ENCODE measurements around the gene PLEKHG4B. TPM values are rescaled to one million over a fixed set of nuclear protein-coding genes. Genes with fewer than 3 reads are reported as not detected.

PLEKHG4B gene
- polyA plus RNA-seq, 1 of the 3 experiments (the other 2 are of a cell fraction), result 0.18 TPM

GRCh38 chr5:158807-159447 is 67.0 kb downstream of the PLEKHG4B start:
- DNase-seq, result no peak
- Histone ChIP-seq H3K79me2 (ENCODE audit: insufficient read depth) (no peaks in the 10 kb centered on the region), H3K9me2 (no peaks in the 10 kb centered on the region), H4K20me1 (ENCODE audit: insufficient read depth) (no peaks in the 10 kb centered on the region), H3K27ac (ENCODE audit: low read depth in 2 of 2, low read length in 1 of 2) (no peak overlapping the region), H3K9ac (no peak overlapping the region), H2AFZ (ENCODE audit: low read depth) (no peak overlapping the region), H3K4me3 (ENCODE audit: low read depth in 2 of 2, low read length in 1 of 2) (no peak overlapping the region), H3K36me3 (replicated peaks in 1 of 2; ENCODE audit: control insufficient read depth in 1 of 2, insufficient read depth in 2 of 2, low read length in 1 of 2) (no peaks in the 10 kb centered on the region), H3K9me3 (no peaks in the 10 kb centered on the region), H3K4me1 (ENCODE audit: control insufficient read depth in 1 of 2, insufficient read depth in 2 of 2, low read depth in 1 of 2, low read length in 1 of 2) (no peaks in the 10 kb centered on the region), H3K4me2 (no peak overlapping the region), H3K27me3 (ENCODE audit: insufficient read depth) (no peaks in the 10 kb centered on the region; the same call in 1 of the 2 replicates), H3F3A (replicated peaks; ENCODE audit: insufficient read depth) (peaks cover 3% of the 10 kb centered on the region)
- TF ChIP-seq RXRA (IDR thresholded peaks at IDR 0.05; ENCODE audit: borderline replicate concordance, low read depth), result no peak
- TF ChIP-seq GABPA (IDR thresholded peaks at IDR 0.05; ENCODE audit: low read depth), result no peak
- no peak for TF ChIP-seq ZBTB33 (IDR thresholded peaks at IDR 0.05; ENCODE audit: borderline replicate concordance, low read depth)
- no peak for TF ChIP-seq YY1 (IDR thresholded peaks at IDR 0.05; ENCODE audit: low read depth)
- TF ChIP-seq RCOR1 (IDR thresholded peaks at IDR 0.05; ENCODE audit: low read length), result no peak
- TF ChIP-seq FOSL2 (IDR thresholded peaks at IDR 0.05; ENCODE audit: borderline replicate concordance, low read depth), result no peak
- TF ChIP-seq CTCF (IDR thresholded peaks at IDR 0.05), result no peak
- no peak for TF ChIP-seq RFX5 (IDR thresholded peaks at IDR 0.05; ENCODE audit: low read length)
- TF ChIP-seq MXI1 (IDR thresholded peaks at IDR 0.05; ENCODE audit: low read depth, low read length), result no peak
- no peak for TF ChIP-seq SIN3A (IDR thresholded peaks at IDR 0.05; ENCODE audit: borderline replicate concordance, low read depth, low read length)
- ChIA-PET POLR2A (no interaction called here), CTCF (no interaction called here)
- 57% methylated on average over 10 of the region's 17 CpGs for WGBS (ENCODE audit: low lambda C conversion rate)

GRCh38 chr5:159448-160172 is 67.6 kb downstream of the PLEKHG4B start:
- Histone ChIP-seq H3K4me1 (ENCODE audit: control insufficient read depth in 1 of 2, insufficient read depth in 2 of 2, low read depth in 1 of 2, low read length in 1 of 2) (no peaks in the 10 kb centered on the region), H3F3A (replicated peaks; ENCODE audit: insufficient read depth) (peaks cover 3% of the 10 kb centered on the region), H3K9ac (no peak overlapping the region), H2AFZ (ENCODE audit: low read depth) (no peak overlapping the region), H3K36me3 (replicated peaks in 1 of 2; ENCODE audit: control insufficient read depth in 1 of 2, insufficient read depth in 2 of 2, low read length in 1 of 2) (no peaks in the 10 kb centered on the region), H3K4me3 (ENCODE audit: low read depth in 2 of 2, low read length in 1 of 2) (no peak overlapping the region), H4K20me1 (ENCODE audit: insufficient read depth) (no peaks in the 10 kb centered on the region), H3K27me3 (ENCODE audit: insufficient read depth) (no peaks in the 10 kb centered on the region; the same call in 1 of the 2 replicates), H3K79me2 (ENCODE audit: insufficient read depth) (no peaks in the 10 kb centered on the region), H3K4me2 (no peak overlapping the region), H3K27ac (ENCODE audit: low read depth in 2 of 2, low read length in 1 of 2) (no peak overlapping the region), H3K9me3 (no peaks in the 10 kb centered on the region), H3K9me2 (no peaks in the 10 kb centered on the region)
- WGBS (ENCODE audit: low lambda C conversion rate), result 62% methylated on average over 19 of the region's 19 CpGs
- DNase-seq, result no peak
- CTCF ChIA-PET, result no interaction called here
- TF ChIP-seq USF2 (IDR thresholded peaks at IDR 0.05; ENCODE audit: borderline replicate concordance, low read depth, low read length), result no peak
- TF ChIP-seq NFIC (IDR thresholded peaks at IDR 0.05; ENCODE audit: borderline replicate concordance), result no peak
- no peak for TF ChIP-seq MXI1 (IDR thresholded peaks at IDR 0.05; ENCODE audit: low read depth, low read length)
- TF ChIP-seq YY1 (IDR thresholded peaks at IDR 0.05; ENCODE audit: low read depth), result no peak
- TF ChIP-seq GABPA (IDR thresholded peaks at IDR 0.05; ENCODE audit: low read depth), result no peak
- POLR2A ChIA-PET, result no interaction called here

Measured in SK-N-SH (cell line).